Activated CD4-positive, CD25-positive, alpha-beta regulatory T cell treated with anti-CD3 and anti-CD28 coated beads, Interleukin-2, amount 50 U/mL, for 24 hours (primary cell): Measurements from ENCODE around the gene CCDC74A.
"Not testable (repeated sequence)": the region's sequence is repeated elsewhere in the genome, so short reads cannot be mapped to it uniquely, and the experiment has no call there.

ENCODE experiments used
- ATAC-seq, 2 donors: fragments of 150-1000 bp; cut with Tn5 transposase; one replicate each; pipeline ENCODE4 v1.10.0; 2021; ENCODE audit warnings: mild to moderate bottlenecking in 1 of 2, moderate library complexity in 1 of 2

Gene CCDC74A

DNA sequence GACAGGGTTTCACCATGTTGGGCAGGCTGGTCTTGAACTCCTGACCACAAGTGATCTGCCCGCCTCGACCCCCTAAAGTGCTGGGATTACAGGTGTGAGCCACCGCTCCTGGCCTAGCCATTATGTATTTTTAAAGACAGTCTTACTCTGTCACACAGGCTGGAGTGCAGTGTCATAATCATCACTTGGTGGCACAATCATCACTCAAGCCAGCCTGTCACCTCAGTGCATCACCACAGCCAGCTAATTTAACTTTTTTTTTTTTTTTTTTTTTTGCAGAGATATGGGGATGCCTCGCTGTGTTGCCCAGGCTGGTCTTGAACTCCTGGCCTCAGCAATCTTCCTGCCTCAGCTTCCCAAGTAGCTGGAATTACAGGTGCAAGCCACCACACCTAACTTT is 24.1 kb upstream of the CCDC74A start:
- not testable (repeated sequence) for ATAC-seq

GRCh38 chr2:131504082-131504750 is 23.5 kb upstream of the CCDC74A start:
- peak in 1 of 2 donors; percentile 88 for ATAC-seq

DNA sequence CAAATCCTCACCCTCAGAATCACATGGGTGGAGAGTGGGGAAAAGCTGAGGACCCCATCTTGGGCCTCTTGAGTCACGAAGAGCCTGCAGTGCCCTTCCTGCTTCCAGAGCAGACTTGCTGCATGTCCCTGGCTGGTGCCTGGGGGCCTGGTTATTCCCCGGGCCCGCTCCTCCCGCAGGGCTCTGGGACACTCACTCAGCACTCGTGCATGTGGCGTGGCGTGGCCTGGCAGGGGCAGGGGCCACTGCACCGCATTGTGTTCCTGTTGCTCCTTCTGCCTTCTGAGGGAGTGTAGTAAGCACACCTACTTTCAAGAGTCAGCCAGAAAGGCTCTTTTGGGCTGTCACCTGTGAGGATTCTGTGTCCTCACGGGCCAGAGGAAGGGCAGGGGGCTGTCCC is 18.1 kb upstream of the CCDC74A start:
- no peak for ATAC-seq

GRCh38 chr2:131511291-131511968 is 16.3 kb upstream of the CCDC74A start:
- ATAC-seq = not testable (repeated sequence)

- ATAC-seq = not testable (repeated sequence)
These were observed 15.5 kb upstream of the CCDC74A start for GRCh38 chr2:131511969-131512870.

- not testable (repeated sequence) for ATAC-seq
These were observed 13.1 kb upstream of the CCDC74A start for GRCh38 chr2:131514408-131515166.

GRCh38 chr2:131515235-131515634 is 12.5 kb upstream of the CCDC74A start:
- not testable (repeated sequence) for ATAC-seq

DNA sequence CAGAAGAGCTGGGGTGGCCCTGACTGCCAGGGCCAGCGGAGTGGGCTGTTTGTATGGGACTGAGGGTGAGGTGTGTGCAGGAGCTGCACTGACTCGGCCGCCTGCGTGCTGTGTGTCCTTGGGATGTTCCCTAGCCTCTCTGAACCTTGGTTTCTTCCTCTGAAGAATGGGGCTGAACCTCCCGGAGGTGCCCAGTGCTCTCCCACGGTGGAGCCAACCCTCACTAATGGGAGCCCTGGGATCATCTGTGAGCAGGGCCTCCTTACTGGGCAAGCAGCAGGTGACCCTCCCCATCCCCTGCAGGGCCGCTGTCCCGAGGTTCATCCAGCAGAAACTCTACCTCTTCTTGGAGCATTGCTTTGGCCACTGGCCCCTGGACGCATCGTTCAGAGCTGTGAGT is 11.7 kb upstream of the CCDC74A start:
- no peak for ATAC-seq

- not testable (repeated sequence) for ATAC-seq
These were observed 11.1 kb upstream of the CCDC74A start for GRCh38 chr2:131516621-131517020.

DNA sequence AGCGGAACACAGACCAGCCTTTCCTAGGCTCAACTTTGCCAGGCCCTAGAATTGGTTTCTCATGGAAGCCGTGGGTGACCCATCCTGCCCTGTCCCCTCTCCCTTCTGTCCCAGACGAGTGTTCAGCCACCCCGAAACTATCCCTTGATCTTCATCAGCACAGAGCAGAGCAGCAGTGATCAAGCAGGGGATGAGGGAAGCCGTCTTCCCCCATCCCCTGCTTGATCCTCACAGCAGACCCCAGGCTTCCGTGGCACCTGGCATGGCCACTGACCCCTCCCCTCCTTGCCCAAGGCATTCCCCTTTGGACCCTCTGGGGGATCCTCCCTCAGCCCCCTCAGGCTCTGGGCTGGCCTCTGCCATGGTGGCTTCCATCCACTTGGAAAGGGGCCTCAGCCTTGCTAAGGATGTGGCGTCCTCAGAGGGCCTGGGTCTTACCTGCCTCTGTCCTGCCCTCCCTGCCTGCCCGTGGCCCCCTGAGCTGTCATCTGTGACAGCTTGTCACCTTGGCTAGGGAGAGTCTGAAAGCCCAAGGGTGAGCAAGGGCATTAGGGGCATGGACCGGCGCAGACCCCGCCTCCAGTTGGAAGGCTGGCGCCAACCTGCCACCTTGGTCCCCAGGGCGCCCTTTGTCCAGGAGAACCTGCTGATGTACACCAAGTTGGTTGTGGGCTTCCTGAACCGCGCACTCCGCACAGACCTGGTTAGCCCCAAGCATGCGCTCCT is 10.4 kb upstream of the CCDC74A start:
- no peak for ATAC-seq

- not testable (repeated sequence) for ATAC-seq
These were observed 9.8 kb upstream of the CCDC74A start for GRCh38 chr2:131517856-131518255.

DNA sequence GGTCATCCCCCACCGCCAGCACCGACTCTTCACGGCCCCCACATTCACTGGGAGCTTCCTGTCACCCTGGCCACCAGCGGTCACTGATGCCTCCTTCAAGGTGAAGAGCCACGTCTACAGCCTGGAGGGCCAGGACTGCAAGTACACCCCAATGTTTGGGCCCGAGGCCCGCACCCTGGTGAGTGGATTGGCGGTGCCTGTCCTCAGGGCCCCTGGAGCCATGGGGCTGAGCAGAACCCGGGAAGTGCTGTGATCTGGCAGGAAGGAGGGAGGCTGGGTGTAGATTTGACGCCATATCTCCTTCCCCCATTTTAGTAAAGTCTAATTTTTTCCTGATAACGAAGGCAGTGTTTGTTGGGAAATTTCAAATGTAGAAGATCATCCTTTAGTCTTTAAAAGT is 9.2 kb upstream of the CCDC74A start:
- ATAC-seq = not testable (repeated sequence)

DNA sequence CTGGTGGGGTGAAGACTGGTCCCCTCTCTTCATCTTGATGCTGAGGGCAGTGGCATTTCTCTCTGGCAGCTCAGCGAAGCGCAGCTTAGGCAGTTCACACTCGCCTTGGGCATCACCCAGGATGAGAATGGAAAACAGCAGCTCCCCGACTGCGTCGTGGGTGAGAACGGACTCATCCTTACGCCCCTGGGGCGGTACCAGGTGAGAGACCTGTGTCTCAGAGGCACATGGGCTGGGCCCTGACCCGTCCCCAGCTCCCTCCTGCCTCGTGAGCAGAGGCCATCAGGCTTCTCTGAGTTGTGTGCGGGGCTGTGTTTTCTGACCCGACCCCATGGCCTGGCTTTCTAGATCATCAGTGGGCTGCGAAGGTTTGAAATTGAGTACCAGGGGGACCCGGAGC is 8.2 kb upstream of the CCDC74A start:
- ATAC-seq = no peak

- not testable (repeated sequence) for ATAC-seq
These were observed 7.7 kb upstream of the CCDC74A start for GRCh38 chr2:131519871-131520470.

GRCh38 chr2:131520526-131520925 is 7.2 kb upstream of the CCDC74A start:
- ATAC-seq = no peak

DNA sequence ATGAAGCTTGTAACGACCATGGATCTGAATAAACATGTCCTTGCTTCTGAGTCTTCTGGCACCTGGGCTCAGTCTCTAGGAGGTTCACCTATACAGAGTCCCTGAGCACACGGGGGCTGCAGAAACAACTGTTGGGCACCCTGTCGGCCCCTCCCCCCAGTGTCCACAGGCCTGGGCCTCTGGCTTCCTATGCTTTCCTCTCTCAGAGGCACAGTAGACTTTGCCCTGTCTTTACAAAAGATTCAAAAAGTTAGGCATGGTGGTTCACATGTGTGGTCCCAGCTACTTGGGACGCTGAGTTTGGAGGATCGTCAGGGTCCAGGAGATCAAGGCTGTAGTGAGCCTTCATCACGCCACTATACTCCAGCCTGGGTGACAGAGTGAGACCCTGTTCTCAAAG is 6.2 kb upstream of the CCDC74A start:
- ATAC-seq = not testable (repeated sequence)

DNA sequence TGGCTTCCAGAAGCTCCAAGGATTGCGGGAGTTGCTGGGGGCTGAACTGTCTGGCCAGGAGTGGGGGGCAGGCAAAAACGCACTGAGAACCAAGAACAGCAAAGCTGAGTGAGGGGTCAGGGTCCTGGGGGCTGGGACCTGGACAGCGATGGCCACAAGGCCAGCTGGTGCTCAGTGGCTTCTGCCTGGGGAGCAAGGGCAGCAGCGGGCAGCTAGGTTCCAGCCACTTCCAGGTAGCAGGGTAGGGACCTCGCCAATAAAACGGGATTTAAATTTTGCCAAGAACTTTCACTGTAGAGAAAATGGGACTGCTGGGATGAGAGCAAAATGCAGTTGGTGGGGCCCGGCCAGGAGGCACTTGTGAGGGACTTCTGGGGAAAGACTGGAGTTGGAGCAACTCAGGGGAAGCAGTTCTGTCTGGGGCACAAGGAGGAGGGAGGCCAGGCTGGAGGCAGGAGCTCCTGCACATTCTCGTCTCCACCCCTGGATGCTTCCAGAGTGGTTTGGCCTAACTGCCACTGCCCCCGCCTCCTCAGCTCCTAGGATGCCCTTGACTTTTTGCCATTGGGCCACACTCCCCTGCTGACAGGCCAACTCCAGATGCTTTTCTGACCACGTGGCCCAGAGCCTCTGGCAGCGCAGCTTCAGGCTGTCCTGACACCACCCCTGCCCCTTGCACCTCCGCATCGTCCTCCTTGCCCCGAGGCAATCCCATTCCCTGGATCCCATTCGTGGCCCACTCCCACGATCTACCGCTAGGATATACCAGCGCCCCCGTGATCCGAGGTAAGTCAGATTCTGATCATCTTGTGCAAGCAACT is 5.5 kb upstream of the CCDC74A start:
- no peak for ATAC-seq

GRCh38 chr2:131525256-131525655 is 2.4 kb upstream of the CCDC74A start:
- ATAC-seq = not testable (repeated sequence)

- not testable (repeated sequence) for ATAC-seq
These were observed 1.5 kb downstream of the CCDC74A start for GRCh38 chr2:131528981-131529863.
